ENCODE results near the gene SLC26A11. TPM values are rescaled to one million over a fixed set of nuclear protein-coding genes. Genes with fewer than 3 reads are reported as not detected.

The SLC26A11 gene
- total RNA-seq, 1 experiment from 2014 or later = 26.5 TPM

GRCh38 chr17:80223838-80224497 lies 3.7 kb downstream of the SLC26A11 start:
- H3K79me2 ChIP-seq (ENCODE audit: insufficient read depth, low read length) = no peaks in the 10 kb centered on the region
- H3K27me3 ChIP-seq (ENCODE audit: insufficient read depth, low read length) = no peaks in the 10 kb centered on the region
- WGBS (ENCODE audit: extremely low coverage, insufficient read length, low lambda C conversion rate) = 100% methylated on average over 6 of the region's 11 CpGs
- H2AK5ac ChIP-seq (ENCODE audit: insufficient read length, low read length) = no peak overlapping the region
- no peak overlapping the region for H2BK12ac ChIP-seq (ENCODE audit: insufficient read length, low read depth, low read length)
- H3K9me3 ChIP-seq (ENCODE audit: control insufficient read depth, low read depth, low read length) = no peaks in the 10 kb centered on the region
- TF ChIP-seq CTCF (conservative IDR thresholded peaks at IDR 0.05) = no peak
- H3K4me2 ChIP-seq (ENCODE audit: insufficient read depth, insufficient read length, low read length) = no peak overlapping the region
- H3K36me3 Mint-ChIP-seq (ENCODE audit: insufficient read depth in 1 of 3, low read depth in 3 of 3) = peaks cover 5 to 22% (median 16%) of the 10 kb centered on the region in 3 experiments; a peak in 5 of 7 replicates
- no peak overlapping the region for H3K9ac ChIP-seq (ENCODE audit: extremely low read depth, insufficient read length, low read length)
- no peak for DNase-seq
- no peak overlapping the region for H2BK20ac ChIP-seq (ENCODE audit: low read depth, low read length, poor library complexity, severe bottlenecking)
- H2BK5ac ChIP-seq (ENCODE audit: insufficient read length, low read length) = no peak overlapping the region
- no peak overlapping the region for H4K8ac ChIP-seq (replicated peaks; ENCODE audit: insufficient read length, low read depth, low read length)
- H2BK120ac ChIP-seq (ENCODE audit: low read depth, low read length, poor library complexity, severe bottlenecking) = no peak overlapping the region
- peaks cover 5% of the 10 kb centered on the region for H3K23me2 ChIP-seq (ENCODE audit: insufficient read length, low read depth, low read length, poor library complexity, severe bottlenecking)
- H3K14ac ChIP-seq (ENCODE audit: insufficient read depth, low read length) = no peak overlapping the region
- H3T11ph ChIP-seq (ENCODE audit: low read length) = no peak overlapping the region
- H3K9me3 Mint-ChIP-seq = no peaks in the 10 kb centered on the region
- no peaks in the 10 kb centered on the region; the same call in 1 of the 2 replicates for H3K27me3 Mint-ChIP-seq (ENCODE audit: low read depth)
- H2BK15ac ChIP-seq (ENCODE audit: low read depth, low read length) = no peak overlapping the region
- H3K27ac ChIP-seq (ENCODE audit: insufficient read length, low read depth, low read length) = no peak overlapping the region
- no peaks in the 10 kb centered on the region for H4K20me1 ChIP-seq (ENCODE audit: control insufficient read depth, insufficient read depth, insufficient read length)
- no peak overlapping the region for H4K91ac ChIP-seq (ENCODE audit: insufficient read length, low read depth, low read length)
- H3K4me1 ChIP-seq (ENCODE audit: insufficient read depth, low read length) = no peaks in the 10 kb centered on the region
- H3K18ac ChIP-seq (ENCODE audit: insufficient read length, low read depth, low read length) = no peak overlapping the region
- H3K27ac Mint-ChIP-seq = peak overlapping the region; percentile 3 to 18 (median 7); a peak in 4 of 7 replicates
- no peak overlapping the region; a peak in 1 of 5 replicates for H3K4me3 Mint-ChIP-seq
- H3K4ac ChIP-seq (ENCODE audit: low read depth, low read length) = no peak overlapping the region
- no peak overlapping the region for H3K23ac ChIP-seq (ENCODE audit: insufficient read length, low read depth, low read length)
- H4K5ac ChIP-seq (ENCODE audit: insufficient read length, low read depth, low read length) = no peak overlapping the region
- no peak overlapping the region for H3K56ac ChIP-seq (ENCODE audit: insufficient read length, low read depth, low read length)
- H3K4me1 Mint-ChIP-seq = peaks cover 31 to 36% of the 10 kb centered on the region in 2 experiments
- no peak overlapping the region for H2AFZ ChIP-seq (ENCODE audit: low read length)
- no peaks in the 10 kb centered on the region for H3K79me1 ChIP-seq (ENCODE audit: insufficient read depth, low read depth, low read length, poor library complexity, severe bottlenecking)
